GM19467 (cell line): ENCODE results near the gene CDH2.

ENCODE experiments used
- ATAC-seq: cut with Tn5 transposase; IDR thresholded peaks from one replicate; pipeline ENCODE4 v1.9.1; 2021; ENCODE audit warnings: mild to moderate bottlenecking, moderate library complexity; ENCODE audit not compliant: unreplicated experiment

CDH2 gene

DNA sequence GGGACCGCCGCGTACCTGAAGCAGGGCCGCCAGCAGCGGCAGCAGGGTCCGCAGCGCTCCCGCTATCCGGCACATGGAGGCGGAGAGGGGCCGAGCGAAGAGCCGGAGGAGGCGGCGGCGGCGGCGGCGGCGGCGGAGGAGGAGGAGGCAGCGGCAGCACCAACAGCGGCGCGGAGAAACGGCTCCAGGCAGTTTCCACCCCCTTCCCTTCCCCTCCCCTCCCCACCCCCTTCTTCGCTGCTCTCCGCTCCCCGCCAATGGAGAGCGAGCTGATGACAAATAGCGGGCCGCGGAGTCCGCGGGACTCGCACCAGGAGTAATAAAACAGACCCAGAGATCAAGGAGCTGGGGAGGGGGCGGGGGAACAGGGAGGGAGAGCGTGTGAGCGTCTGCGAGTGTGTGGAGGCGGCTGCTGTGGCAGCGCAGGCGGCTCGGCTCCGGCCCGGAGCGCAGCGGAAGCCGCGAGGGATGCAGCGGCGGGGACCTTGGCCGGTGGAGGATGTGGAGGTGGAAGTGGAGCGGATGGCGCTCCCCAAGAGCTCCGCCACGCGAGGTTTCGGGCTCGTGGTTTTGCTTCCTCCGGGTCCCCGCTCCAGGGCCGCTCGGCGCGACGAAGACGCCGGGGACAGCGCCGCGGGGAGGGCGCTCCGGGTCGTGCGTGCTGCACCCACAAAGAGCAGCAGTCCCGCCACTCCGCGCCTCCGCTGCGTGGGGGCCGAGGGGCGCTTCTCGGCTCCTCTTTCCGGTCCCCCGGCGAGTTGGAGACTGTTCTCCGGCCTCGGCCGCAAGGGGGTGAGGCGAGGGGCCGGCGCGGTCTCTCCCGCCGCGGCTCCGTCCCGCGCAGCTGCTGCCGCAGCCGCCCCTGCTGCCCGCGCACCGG, at the start of gene CDH2:
CDH2 (minus strand) TSS at position 183 of the 880 bp plus-strand sequence; CDS start at position 75, 108 bp downstream.
- no peak for ATAC-seq

- no peak for ATAC-seq
Measured at GRCh38 chr18:28212060-28212459, 35.1 kb upstream of the CDH2 start.

DNA sequence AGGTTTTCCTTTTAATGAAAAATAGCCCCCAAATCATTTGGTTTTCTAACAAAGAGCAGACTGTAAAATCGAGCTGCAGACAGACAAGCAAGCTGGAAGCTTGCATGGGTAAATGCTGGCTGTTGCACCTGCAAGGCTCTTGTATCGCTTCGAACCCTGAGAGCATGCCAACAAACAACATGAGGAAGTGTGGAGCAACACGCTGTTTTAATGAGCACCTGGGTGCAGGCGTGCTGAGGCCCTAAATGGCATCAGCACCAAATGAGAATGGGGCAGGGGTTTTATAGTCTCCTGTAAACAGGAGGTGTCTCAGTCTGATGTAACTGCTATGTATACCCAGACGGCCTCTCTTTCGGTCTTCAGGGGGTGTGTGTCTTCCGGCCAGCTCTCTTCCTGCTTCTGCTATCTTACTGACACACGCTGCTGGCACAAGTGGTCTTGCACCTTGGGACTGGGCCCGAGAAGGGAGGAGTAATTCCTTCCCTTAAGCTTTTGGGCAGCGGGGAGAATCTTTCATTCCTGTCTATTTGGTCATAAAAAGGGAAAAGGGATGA, 31.9 kb upstream of the CDH2 start:
- no peak for ATAC-seq

- no peak for ATAC-seq
Measured at GRCh38 chr18:28208268-28208667, 31.3 kb upstream of the CDH2 start.

DNA sequence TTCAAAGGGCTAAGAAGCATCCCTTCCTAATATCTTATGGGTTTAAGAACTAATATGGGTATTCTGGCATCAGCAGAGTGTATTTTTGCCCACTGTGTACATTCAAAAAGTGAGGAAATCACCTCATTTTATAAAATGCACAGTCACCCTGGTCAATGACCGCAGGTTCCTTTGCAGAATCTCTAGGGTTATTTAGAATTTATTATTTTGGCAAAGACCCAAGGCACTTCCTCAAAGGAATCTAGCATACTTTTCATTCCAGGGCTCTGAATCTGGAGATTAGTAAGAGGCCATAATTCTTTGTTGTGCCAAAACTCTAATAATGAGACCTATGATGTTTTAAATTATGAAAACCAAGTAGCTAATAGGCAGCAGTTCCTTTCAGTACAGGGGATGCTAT, 27.2 kb upstream of the CDH2 start:
- no peak for ATAC-seq

- no peak for ATAC-seq
Measured at GRCh38 chr18:28201056-28201455, 24.1 kb upstream of the CDH2 start.

GRCh38 chr18:28198620-28199019, 21.7 kb upstream of the CDH2 start:
- no peak for ATAC-seq

DNA sequence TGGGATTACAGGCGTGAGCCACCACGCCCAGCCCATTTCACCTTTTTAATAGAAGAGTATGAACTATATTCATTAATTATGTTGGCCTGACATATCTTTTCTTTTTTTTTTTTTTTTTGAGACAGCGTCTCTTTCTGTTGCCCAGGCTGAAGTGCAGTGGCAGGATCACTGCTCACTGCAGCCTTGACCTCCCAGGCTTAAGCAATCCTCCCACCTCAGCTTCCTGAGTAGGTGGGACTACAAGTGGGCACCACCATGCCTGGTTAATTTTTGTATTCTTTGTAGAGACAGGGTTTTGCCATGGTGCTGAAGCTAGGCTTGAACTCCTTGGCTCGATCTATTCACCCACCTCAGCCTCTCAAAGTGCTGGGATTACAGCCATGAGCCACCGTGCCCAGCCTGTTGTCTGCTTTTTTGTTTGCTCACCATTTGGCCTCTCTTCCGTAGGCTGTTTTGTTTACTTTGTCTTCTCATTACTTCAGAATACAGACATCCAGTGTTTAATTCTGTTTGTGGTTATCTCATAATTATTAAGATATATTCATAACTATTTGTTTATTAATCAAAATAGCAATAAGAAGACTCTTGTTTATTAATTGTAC, 16.3 kb upstream of the CDH2 start:
- ATAC-seq = no peak

GRCh38 chr18:28189400-28190239, 12.7 kb upstream of the CDH2 start:
- ATAC-seq = no peak

GRCh38 chr18:28185121-28185520, 8.2 kb upstream of the CDH2 start:
- ATAC-seq = no peak

GRCh38 chr18:28183418-28184078, 6.6 kb upstream of the CDH2 start:
- no peak for ATAC-seq

DNA sequence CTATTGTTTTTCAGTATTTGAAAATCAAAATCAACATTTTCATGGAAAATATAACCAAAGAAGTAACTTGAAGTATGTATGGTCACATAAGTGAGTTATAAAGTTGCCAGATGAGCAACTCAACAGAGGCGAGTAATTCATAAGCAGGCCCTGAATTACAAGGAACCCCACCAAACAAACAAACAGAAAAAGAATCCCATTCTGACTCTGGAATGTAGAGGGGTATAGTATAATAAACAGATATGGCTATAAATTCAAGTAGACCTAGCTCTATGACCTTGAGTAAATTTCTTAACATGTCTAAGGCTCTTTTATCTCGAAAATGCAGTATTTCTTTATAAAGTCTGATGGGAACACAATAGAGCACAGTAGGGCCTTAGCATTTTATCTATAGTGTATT, 4.7 kb upstream of the CDH2 start:
- no peak for ATAC-seq

DNA sequence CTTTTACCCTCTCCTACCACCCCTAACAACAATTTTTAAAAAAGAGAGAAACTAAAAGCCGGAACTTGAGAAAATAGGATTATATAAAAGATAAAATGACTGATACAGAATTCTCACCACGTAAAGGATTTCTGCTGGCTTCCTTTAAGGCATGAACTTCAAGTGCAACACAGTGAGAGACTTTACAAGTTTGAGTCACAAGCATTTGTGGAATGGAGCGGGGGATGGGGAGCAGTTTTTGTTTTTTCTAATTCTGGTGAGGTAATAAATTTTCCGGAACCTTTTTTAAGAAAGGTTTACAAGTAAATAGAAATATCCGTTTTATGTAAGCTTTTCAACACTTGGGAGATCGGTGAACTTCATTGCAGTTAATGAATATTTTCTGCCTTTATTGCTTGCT, 1.8 kb upstream of the CDH2 start:
- no peak for ATAC-seq

DNA sequence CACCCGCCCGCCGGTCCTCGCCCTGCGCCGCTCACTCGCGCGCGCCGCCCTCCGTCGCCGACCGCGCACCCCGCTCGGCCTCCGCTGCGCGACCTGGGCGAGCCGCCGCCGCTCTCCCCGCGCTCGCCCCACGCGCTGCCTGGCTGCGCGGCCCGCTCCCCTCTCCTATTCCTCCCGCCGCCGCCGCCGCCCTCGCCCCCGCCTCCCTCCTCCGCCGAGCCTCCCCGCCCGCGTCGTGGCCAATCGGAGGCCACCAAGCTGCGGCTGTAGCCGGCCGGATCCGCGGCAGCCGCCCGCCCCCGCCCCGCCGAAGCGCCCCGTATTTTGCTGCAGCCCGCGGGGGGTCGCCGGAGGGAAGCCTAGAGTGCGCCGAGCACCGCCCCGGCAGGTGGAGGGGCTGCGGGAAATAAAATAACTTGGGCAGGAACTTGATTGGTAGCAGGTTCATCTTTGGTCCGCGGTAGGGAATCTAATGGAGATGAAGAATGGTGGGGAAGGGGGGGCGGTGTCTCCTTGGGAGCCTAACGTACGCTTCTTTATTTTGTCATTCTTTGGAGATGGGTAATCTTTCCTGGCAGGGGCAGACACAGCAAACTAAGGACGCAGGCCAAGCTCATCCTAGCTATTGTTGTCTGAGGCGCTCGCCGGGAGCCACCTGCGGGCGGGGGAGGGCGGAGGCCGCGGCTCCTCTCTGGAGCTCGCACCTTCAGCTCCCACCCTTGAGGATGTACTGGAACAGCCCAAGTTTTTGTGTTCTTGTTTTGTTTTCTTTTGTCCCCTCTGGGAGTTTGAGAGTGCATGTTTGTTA, 1.1 kb upstream of the CDH2 start:
- no peak for ATAC-seq

- no peak for ATAC-seq
Measured at GRCh38 chr18:28176698-28176947, 307 bp downstream of the CDH2 start.

- ATAC-seq = no peak
Measured at GRCh38 chr18:28175930-28176697, 816 bp downstream of the CDH2 start.

- no peak for ATAC-seq
Measured at GRCh38 chr18:28175150-28175929, 1.6 kb downstream of the CDH2 start.

DNA sequence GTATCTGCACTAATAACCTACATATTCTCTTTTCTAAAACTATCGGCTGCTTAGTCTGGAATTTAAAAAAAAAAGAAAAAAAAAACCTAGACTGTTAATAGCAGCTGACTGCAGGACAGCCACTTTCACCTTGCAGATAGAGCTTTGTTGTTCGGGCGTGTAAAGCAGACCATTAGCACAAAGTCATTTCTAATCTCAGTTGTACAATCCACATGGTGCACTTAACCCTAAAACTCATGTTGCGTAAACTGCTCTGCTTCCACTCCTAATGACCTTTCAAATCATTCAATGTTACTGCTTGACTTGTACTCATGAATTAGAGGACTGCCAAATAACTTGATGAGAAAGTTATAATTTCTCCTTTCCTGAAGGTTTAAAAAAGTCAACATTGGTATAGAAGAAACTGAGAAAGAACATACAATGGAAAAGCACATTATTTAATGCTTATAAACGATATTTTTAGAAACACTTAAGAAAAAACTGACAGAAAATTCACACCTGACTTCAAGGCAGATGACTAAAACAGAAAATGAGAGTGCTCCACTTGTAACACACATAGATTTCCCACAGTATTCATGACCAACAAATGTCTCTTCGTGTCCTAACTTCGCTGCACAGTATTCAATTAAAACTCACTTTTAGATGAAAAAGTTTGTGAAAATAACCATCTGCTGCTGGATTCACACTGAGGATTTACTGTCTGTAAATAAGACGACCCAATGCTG, 2.6 kb downstream of the CDH2 start:
- ATAC-seq = no peak
